Transverse colon (tissue), 4 donors: ENCODE results near the gene GALNT18. TPM values are rescaled to one million over a fixed set of nuclear protein-coding genes. Genes with fewer than 3 reads are reported as not detected.

Experiments
- DNase-seq: peaks from one replicate; pipeline ENCODE4 v3.0.0-alpha.2; 2019
- H3K27ac ChIP-seq, 4 donors: fragments of 200-600 bp; sonication (generic); 2 replicates each; pipeline ENCODE4 v1.5.1; 2016 to 2018; ENCODE audit warnings: inconsistent platforms in 4 of 4
- H3K27me3 ChIP-seq: fragments of 200-600 bp; sonication (generic); 2 replicates; pipeline ENCODE4 v1.5.1; 2017; ENCODE audit warnings: inconsistent platforms
- H3K36me3 ChIP-seq, 4 donors: fragments of 200-600 bp; sonication (generic); 2 replicates each; pipeline ENCODE4 v1.5.1; 2017 to 2019; ENCODE audit warnings: inconsistent platforms in 4 of 4
- H3K4me1 ChIP-seq, 4 donors: fragments of 200-600 bp; sonication (generic); 2 replicates each; pipeline ENCODE4 v1.5.1; 2017 to 2020; ENCODE audit warnings: inconsistent platforms in 4 of 4
- H3K4me3 ChIP-seq, 4 donors: fragments of 200-600 bp; sonication (generic); 1 replicate in 1 of 4; 2 replicates in 3 of 4; pipeline versions ENCODE4 v1.5.1 to v1.6.1; 2017 to 2019; ENCODE audit warnings: inconsistent platforms in 4 of 4
- H3K9me3 ChIP-seq, 2 donors: fragments of 200-600 bp; sonication (generic); 2 replicates each; pipeline ENCODE4 v1.5.1; 2017 to 2019; ENCODE audit warnings: inconsistent platforms in 2 of 2
- EP300 ChIP-seq: sonication (generic); formaldehyde crosslinking; IDR thresholded peaks from one replicate; pipeline ENCODE4 v1.6.1; 2017; ENCODE audit warnings: antibody characterized with exemption, low read depth
- POLR2A ChIP-seq: fragments of 450-650 bp; IDR thresholded peaks from one replicate; pipeline ENCODE4 v1.6.1; 2016; ENCODE audit warnings: antibody characterized with exemption, mild to moderate bottlenecking, moderate library complexity
- POLR2AphosphoS5 ChIP-seq, 3 donors: sonication (generic); formaldehyde crosslinking; IDR thresholded peaks; one replicate each; pipeline ENCODE4 v1.6.1; 2016; ENCODE audit warnings: antibody characterized with exemption in 3 of 3
- WGBS, 2 donors: methylation state at CpG; one replicate each; pipeline ENCODE4 v1.1.5; 2018; ENCODE audit warnings: low coverage in 1 of 2; 5-methylcytosine and 5-hydroxymethylcytosine counted together
- in situ Hi-C, 4 donors: fragments of 200-750 bp; cut with MboI; loops; one replicate each; pipeline versions ENCODE4 v1.15.0 to v1.15.1; 2017; ENCODE audit warnings: low sequenced_read_pairs in 3 of 4, low pct_ligation_motif_present in 1 of 4, low pct_unique_long_range_greater_than_20kb in 1 of 4
- intact Hi-C: fragments of 100-400 bp; cut with DNase I; formaldehyde crosslinking; loops from one replicate; pipeline ENCODE4 v1.15.1; 2023; ENCODE audit warnings: low total_unique reads
- total RNA-seq, 4 donors: library from RNA; depleted of rRNA; stranded (reverse); fragments of >200 nt; gene quantifications; one replicate each; pipeline ENCODE4 v1.1.0, GENCODE V29; 2016
- TF ChIP-seq, protein P1 (sequence below), 5 experiments: fragments of 200-600 bp in 3 of 5; fragments of 450-650 bp in 2 of 5; sonication (generic) in 3 of 5; IDR thresholded peaks; 1 replicate in 2 of 5; 2 replicates in 3 of 5; pipeline ENCODE4 v1.5.1; 2016 to 2017; ENCODE audit warnings: antibody characterized with exemption in 5 of 5, inconsistent platforms in 3 of 5, mild to moderate bottlenecking in 2 of 5, moderate library complexity in 1 of 5

Gene GALNT18
- total RNA-seq, 4 donors from 2014 or later: 5.6 to 22.1 (median 8.4) TPM

DNA sequence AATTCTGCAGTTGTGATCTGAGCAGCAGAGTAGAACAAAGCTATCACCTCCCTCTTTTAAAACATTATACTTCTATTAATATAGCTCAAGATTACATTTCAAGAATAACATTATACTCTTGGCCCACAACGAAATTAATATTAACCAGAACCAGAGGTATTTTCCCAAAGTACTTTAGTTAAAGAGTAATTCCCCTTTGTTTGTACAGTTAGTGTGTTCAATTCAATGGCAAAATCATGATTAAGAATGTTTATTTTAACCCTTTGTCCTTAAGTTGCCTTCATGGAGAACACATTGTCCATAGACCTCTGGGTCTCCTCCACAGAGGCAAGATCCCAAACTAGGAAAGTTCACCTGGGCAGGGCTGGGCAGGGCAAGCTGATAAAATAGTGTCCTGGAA, 180.7 kb downstream of the GALNT18 start:
- WGBS, 2 donors: 40 to 67% methylated on average over 1 of the region's 1 CpG
- Histone ChIP-seq H3K4me1 (peaks cover 0 to 11% (median 2%) of the 10 kb centered on the region in 4 donors), H3K27me3 (no peaks in the 10 kb centered on the region), H3K27ac (no peak overlapping the region), H3K4me3 (no peak overlapping the region), H3K36me3 (no peaks in the 10 kb centered on the region), H3K9me3 (no peaks in the 10 kb centered on the region)
- no peak for DNase-seq
- intact Hi-C loops (no loop called here), in situ Hi-C loops (no loop called here)
- no peak for TF ChIP-seq POLR2A
- TF ChIP-seq, protein P1, sequence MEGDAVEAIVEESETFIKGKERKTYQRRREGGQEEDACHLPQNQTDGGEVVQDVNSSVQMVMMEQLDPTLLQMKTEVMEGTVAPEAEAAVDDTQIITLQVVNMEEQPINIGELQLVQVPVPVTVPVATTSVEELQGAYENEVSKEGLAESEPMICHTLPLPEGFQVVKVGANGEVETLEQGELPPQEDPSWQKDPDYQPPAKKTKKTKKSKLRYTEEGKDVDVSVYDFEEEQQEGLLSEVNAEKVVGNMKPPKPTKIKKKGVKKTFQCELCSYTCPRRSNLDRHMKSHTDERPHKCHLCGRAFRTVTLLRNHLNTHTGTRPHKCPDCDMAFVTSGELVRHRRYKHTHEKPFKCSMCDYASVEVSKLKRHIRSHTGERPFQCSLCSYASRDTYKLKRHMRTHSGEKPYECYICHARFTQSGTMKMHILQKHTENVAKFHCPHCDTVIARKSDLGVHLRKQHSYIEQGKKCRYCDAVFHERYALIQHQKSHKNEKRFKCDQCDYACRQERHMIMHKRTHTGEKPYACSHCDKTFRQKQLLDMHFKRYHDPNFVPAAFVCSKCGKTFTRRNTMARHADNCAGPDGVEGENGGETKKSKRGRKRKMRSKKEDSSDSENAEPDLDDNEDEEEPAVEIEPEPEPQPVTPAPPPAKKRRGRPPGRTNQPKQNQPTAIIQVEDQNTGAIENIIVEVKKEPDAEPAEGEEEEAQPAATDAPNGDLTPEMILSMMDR (IDR thresholded peaks at IDR 0.05): no peak
- TF ChIP-seq EP300: no peak
- no peak for TF ChIP-seq POLR2AphosphoS5 (IDR thresholded peaks at IDR 0.05)

DNA sequence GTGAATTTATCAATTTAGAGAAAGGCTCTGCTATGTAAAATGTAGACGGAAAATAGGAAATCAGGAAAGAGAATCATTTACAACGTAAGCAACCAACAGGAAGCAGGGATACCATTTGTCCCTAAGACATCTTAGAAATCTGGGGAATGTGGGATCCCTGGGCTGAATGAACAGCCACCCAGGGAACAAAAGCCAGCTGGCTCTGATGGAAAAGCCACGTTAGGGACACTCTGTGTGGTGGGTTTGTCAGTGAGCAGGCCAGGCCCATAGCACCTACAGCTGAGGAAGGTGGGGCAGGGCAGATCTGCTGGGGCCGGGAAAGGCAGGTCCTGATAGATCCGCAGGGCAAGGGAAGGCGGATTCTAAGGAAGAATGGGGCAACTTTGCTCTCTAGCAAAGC, 181.7 kb downstream of the GALNT18 start:
- DNase-seq: no peak
- no peak overlapping the region for H3K27ac ChIP-seq
- no peaks in the 10 kb centered on the region for H3K27me3 ChIP-seq
- TF ChIP-seq, protein P1 (IDR thresholded peaks at IDR 0.05): no peak
- TF ChIP-seq POLR2AphosphoS5 (IDR thresholded peaks at IDR 0.05): no peak
- no peak for TF ChIP-seq POLR2A
- TF ChIP-seq EP300: no peak
- no peaks in the 10 kb centered on the region for H3K36me3 ChIP-seq
- peaks cover 0 to 11% (median 2%) of the 10 kb centered on the region in 4 donors for H3K4me1 ChIP-seq
- intact Hi-C loops: no loop called here
- in situ Hi-C loops: no loop called here
- no peaks in the 10 kb centered on the region for H3K9me3 ChIP-seq
- no peak overlapping the region for H3K4me3 ChIP-seq
- 79 to 93% methylated on average over 2 to 6 of the region's 6 CpGs for WGBS, 2 donors

- Histone ChIP-seq H3K36me3 (no peaks in the 10 kb centered on the region), H3K27me3 (no peaks in the 10 kb centered on the region), H3K4me3 (no peak overlapping the region), H3K4me1 (peaks cover 0 to 7% (median 0%) of the 10 kb centered on the region in 4 donors), H3K9me3 (no peaks in the 10 kb centered on the region), H3K27ac (no peak overlapping the region)
- WGBS, 2 donors: 90 to 100% methylated on average over 1 to 2 of the region's 2 CpGs
- no peak for DNase-seq
- TF ChIP-seq POLR2A (no peak), EP300 (no peak), POLR2AphosphoS5 (IDR thresholded peaks at IDR 0.05) (no peak)
- TF ChIP-seq, protein P1 (IDR thresholded peaks at IDR 0.05): no peak
- intact Hi-C loops: no loop called here
- in situ Hi-C loops: no loop called here
These were observed 182.2 kb downstream of the GALNT18 start for GRCh38 chr11:11439591-11439990.

GRCh38 chr11:11436715-11437313, 185.0 kb downstream of the GALNT18 start:
- Histone ChIP-seq H3K27ac (no peak overlapping the region), H3K27me3 (no peaks in the 10 kb centered on the region), H3K36me3 (no peaks in the 10 kb centered on the region), H3K9me3 (no peaks in the 10 kb centered on the region), H3K4me1 (no peaks in the 10 kb centered on the region), H3K4me3 (no peak overlapping the region)
- in situ Hi-C loops (no loop called here), intact Hi-C loops (no loop called here)
- 64 to 76% methylated on average over 5 to 10 of the region's 10 CpGs for WGBS, 2 donors
- DNase-seq: no peak
- TF ChIP-seq EP300: no peak
- TF ChIP-seq, protein P1 (IDR thresholded peaks at IDR 0.05): no peak
- no peak for TF ChIP-seq POLR2AphosphoS5 (IDR thresholded peaks at IDR 0.05)
- no peak for TF ChIP-seq POLR2A
